Uterus (tissue), 4 donors: ENCODE results near the gene SDC1. TPM values are rescaled to one million over a fixed set of nuclear protein-coding genes. Genes with fewer than 3 reads are reported as not detected.

Experiments used
- DNase-seq, 2 donors: peaks; one replicate each; pipeline ENCODE4 v3.0.0-alpha.2; 2019 to 2020
- H3K27ac ChIP-seq, 2 donors: fragments of 200-600 bp; sonication (generic); 1 replicate in 1 of 2; 2 replicates in 1 of 2; pipeline ENCODE4 v1.5.1; 2016 to 2018
- H3K27me3 ChIP-seq, 2 donors: fragments of 200-600 bp; sonication (generic); one replicate each; pipeline ENCODE4 v1.5.1; 2018 to 2019; ENCODE audit warnings: control low read depth in 1 of 2
- H3K36me3 ChIP-seq, 2 donors: fragments of 200-600 bp; sonication (generic); one replicate each; pipeline ENCODE4 v1.5.1; 2019; ENCODE audit warnings: control low read depth in 1 of 2
- H3K4me1 ChIP-seq, 2 donors: fragments of 200-600 bp; sonication (generic); one replicate each; pipeline ENCODE4 v1.5.1; 2018 to 2019; ENCODE audit warnings: control low read depth in 1 of 2
- H3K4me3 ChIP-seq, 2 donors: fragments of 200-600 bp; sonication (generic); 1 replicate in 1 of 2; 2 replicates in 1 of 2; pipeline ENCODE4 v1.5.1; 2018 to 2019; ENCODE audit warnings: mild to moderate bottlenecking in 1 of 2
- H3K9me3 ChIP-seq, 2 donors: fragments of 200-600 bp; sonication (generic); one replicate each; pipeline ENCODE4 v1.5.1; 2019; ENCODE audit warnings: control low read depth in 1 of 2
- POLR2A ChIP-seq, 2 donors: fragments of 450-650 bp; IDR thresholded peaks; one replicate each; pipeline ENCODE4 v1.6.1; 2016; ENCODE audit warnings: antibody characterized with exemption in 2 of 2, mild to moderate bottlenecking in 1 of 2, moderate library complexity in 1 of 2
- intact Hi-C: fragments of 100-400 bp; cut with DNase I; formaldehyde crosslinking; loops from one replicate; pipeline ENCODE4 v1.15.1; 2023; ENCODE audit warnings: low total_unique reads
- total RNA-seq, 4 donors: library from RNA; depleted of rRNA in 3 of 4; stranded (reverse); fragments of >200 nt in 3 of 4; gene quantifications; one replicate each; pipeline versions ENCODE4 v1.1.0 to v1.2.4, GENCODE V29; 2014 to 2023
- TF ChIP-seq, protein P1 (sequence below), 4 experiments: fragments of 200-600 bp in 2 of 4; fragments of 450-650 bp in 2 of 4; sonication (generic) in 2 of 4; IDR thresholded peaks; one replicate each; pipeline ENCODE4 v1.5.1; 2016 to 2019; ENCODE audit warnings: antibody characterized with exemption in 4 of 4, mild to moderate bottlenecking in 2 of 4, moderate library complexity in 1 of 4
- donor health status: DM: yes; HTN: yes; CAD: no.

Gene SDC1
- total RNA-seq, 4 donors from 2014 or later: 0.29 to 30.1 (median 3.0) TPM; not detected in 1

GRCh38 chr2:20190876-20191713 lies 33.8 kb downstream of the SDC1 start:
- intact Hi-C loops: no loop called here
- Histone ChIP-seq H3K27ac (no peak overlapping the region), H3K9me3 (no peaks in the 10 kb centered on the region), H3K4me1 (no peaks in the 10 kb centered on the region), H3K36me3 (no peaks in the 10 kb centered on the region), H3K4me3 (no peak overlapping the region), H3K27me3 (no peaks in the 10 kb centered on the region)
- TF ChIP-seq, protein P1, sequence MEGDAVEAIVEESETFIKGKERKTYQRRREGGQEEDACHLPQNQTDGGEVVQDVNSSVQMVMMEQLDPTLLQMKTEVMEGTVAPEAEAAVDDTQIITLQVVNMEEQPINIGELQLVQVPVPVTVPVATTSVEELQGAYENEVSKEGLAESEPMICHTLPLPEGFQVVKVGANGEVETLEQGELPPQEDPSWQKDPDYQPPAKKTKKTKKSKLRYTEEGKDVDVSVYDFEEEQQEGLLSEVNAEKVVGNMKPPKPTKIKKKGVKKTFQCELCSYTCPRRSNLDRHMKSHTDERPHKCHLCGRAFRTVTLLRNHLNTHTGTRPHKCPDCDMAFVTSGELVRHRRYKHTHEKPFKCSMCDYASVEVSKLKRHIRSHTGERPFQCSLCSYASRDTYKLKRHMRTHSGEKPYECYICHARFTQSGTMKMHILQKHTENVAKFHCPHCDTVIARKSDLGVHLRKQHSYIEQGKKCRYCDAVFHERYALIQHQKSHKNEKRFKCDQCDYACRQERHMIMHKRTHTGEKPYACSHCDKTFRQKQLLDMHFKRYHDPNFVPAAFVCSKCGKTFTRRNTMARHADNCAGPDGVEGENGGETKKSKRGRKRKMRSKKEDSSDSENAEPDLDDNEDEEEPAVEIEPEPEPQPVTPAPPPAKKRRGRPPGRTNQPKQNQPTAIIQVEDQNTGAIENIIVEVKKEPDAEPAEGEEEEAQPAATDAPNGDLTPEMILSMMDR (IDR thresholded peaks at IDR 0.05): no peak
- no peak for TF ChIP-seq POLR2A (IDR thresholded peaks at IDR 0.05)
- DNase-seq: no peak

DNA sequence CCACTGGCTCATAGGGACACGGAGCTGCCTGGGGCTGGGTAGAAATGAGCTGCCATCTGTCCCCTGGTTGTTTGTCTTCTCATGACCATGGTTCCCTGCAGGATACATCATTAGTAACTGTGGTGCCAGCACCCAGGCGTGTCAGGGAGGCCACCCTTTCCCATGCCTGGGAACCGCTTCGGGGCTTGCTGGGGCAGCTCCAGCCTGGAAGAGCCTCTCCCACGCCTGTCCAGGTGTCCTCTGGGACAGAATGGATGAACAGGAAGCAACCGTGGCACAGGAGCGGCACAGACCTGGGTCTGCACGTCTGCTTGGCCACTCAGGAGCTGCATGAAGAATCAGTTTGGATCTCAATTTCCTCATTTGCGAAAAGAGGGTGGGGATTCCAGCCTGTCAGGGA lies 34.8 kb downstream of the SDC1 start:
- intact Hi-C loops: no loop called here
- DNase-seq: no peak
- no peaks in the 10 kb centered on the region for H3K4me1 ChIP-seq
- H3K9me3 ChIP-seq: no peaks in the 10 kb centered on the region
- TF ChIP-seq, protein P1 (IDR thresholded peaks at IDR 0.05): no peak
- no peak for TF ChIP-seq POLR2A (IDR thresholded peaks at IDR 0.05)
- no peak overlapping the region for H3K27ac ChIP-seq
- no peak overlapping the region for H3K4me3 ChIP-seq
- no peaks in the 10 kb centered on the region for H3K36me3 ChIP-seq
- H3K27me3 ChIP-seq: no peaks in the 10 kb centered on the region

- Histone ChIP-seq H3K9me3 (no peaks in the 10 kb centered on the region), H3K27me3 (no peaks in the 10 kb centered on the region), H3K27ac (no peak overlapping the region), H3K36me3 (no peaks in the 10 kb centered on the region), H3K4me3 (no peak overlapping the region), H3K4me1 (no peaks in the 10 kb centered on the region)
- no peak for TF ChIP-seq POLR2A (IDR thresholded peaks at IDR 0.05)
- TF ChIP-seq, protein P1 (IDR thresholded peaks at IDR 0.05): no peak
- intact Hi-C loops: no loop called here
- DNase-seq: no peak
Observed at GRCh38 chr2:20189299-20189931, 35.5 kb downstream of the SDC1 start.

DNA sequence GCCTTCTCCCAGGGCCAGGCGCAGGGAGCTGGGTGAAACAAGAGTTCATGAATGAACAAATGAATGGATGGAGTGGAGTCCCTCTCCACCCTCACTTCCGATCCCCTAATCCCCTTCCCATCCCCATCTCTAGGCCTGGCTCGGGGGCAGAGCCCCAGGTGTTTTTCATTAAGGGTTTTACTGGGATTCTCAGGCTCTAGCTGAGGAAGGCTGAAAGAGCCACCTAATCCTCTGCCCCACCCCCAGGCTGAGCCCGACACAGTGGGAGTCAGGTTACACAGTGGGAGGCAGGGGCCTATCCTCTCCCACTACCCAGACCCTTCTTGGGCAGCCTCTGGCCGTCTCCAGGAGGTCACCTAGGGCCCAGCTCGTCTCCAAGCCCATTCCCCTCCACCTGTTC lies 36.1 kb downstream of the SDC1 start:
- no peaks in the 10 kb centered on the region for H3K27me3 ChIP-seq
- H3K9me3 ChIP-seq: no peaks in the 10 kb centered on the region

More for the DNA sequence above, 36.1 kb downstream of the SDC1 start:
- H3K36me3 ChIP-seq: no peaks in the 10 kb centered on the region
- H3K4me1 ChIP-seq: no peaks in the 10 kb centered on the region
- H3K4me3 ChIP-seq: no peak overlapping the region
- TF ChIP-seq, protein P1 (IDR thresholded peaks at IDR 0.05): no peak
- no peak for TF ChIP-seq POLR2A (IDR thresholded peaks at IDR 0.05)
- intact Hi-C loops: no loop called here
- no peak for DNase-seq
- no peak overlapping the region for H3K27ac ChIP-seq
